GM23338 (cell line): Measurements from ENCODE around the gene TCF3. TPM values are rescaled to one million over a fixed set of nuclear protein-coding genes. Genes with fewer than 3 reads are reported as not detected.

Experiments used
- ATAC-seq: fragments of 200-7000 bp; cut with Tn5 transposase; 3 replicates; pipeline ENCODE4 v1.9.1; 2020
- DNase-seq: peaks from one replicate; pipeline ENCODE4 v3.0.0-alpha.2; 2015; ENCODE audit warnings: low spot score
- H2AFZ ChIP-seq: fragments of 200-600 bp; sonication (generic); 2 replicates; pipeline ENCODE4 v1.8.0; 2016; ENCODE audit warnings: antibody characterized with exemption, mild to moderate bottlenecking, moderate library complexity
- H3F3A ChIP-seq: fragments of 200-600 bp; sonication (generic); replicated peaks from 2 replicates; pipeline ENCODE4 v1.8.0; 2017; ENCODE audit warnings: antibody characterized with exemption, mixed run types, low read depth
- H3K27ac ChIP-seq: fragments of 200-600 bp; sonication (generic); 2 replicates; pipeline ENCODE4 v1.6.1; 2016; ENCODE audit warnings: low read depth
- H3K27me3 ChIP-seq: fragments of 200-600 bp; sonication (generic); 2 replicates; pipeline ENCODE4 v1.8.0; 2016; ENCODE audit warnings: mild to moderate bottlenecking, mixed run types, moderate library complexity; ENCODE audit not compliant: insufficient read depth
- H3K36me3 ChIP-seq: fragments of 200-600 bp; sonication (generic); 2 replicates; pipeline ENCODE4 v1.8.0; 2016; ENCODE audit warnings: mild to moderate bottlenecking; ENCODE audit not compliant: insufficient read depth
- H3K4me1 ChIP-seq: fragments of 200-600 bp; sonication (generic); 2 replicates; pipeline ENCODE4 v1.8.0; 2016; ENCODE audit warnings: mild to moderate bottlenecking, moderate library complexity; ENCODE audit not compliant: insufficient read depth
- H3K4me2 ChIP-seq: fragments of 200-600 bp; sonication (generic); 2 replicates; pipeline ENCODE4 v1.7.1; 2017; ENCODE audit warnings: mixed run types
- H3K4me3 ChIP-seq: fragments of 200-600 bp; sonication (generic); 2 replicates; pipeline ENCODE4 v1.6.1; 2016; ENCODE audit warnings: mixed run types
- H3K79me2 ChIP-seq: fragments of 200-600 bp; sonication (generic); replicated peaks from 2 replicates; pipeline ENCODE4 v1.8.0; 2017; ENCODE audit warnings: mild to moderate bottlenecking; ENCODE audit not compliant: insufficient read depth
- H3K9me2 ChIP-seq: fragments of 200-600 bp; sonication (generic); 2 replicates; pipeline ENCODE4 v1.8.0; 2017; ENCODE audit not compliant: insufficient read depth
- H4K20me1 ChIP-seq: fragments of 200-600 bp; sonication (generic); replicated peaks from 2 replicates; pipeline ENCODE4 v1.8.0; 2017; ENCODE audit warnings: mild to moderate bottlenecking; ENCODE audit not compliant: insufficient read depth
- H3K27ac Mint-ChIP-seq: 2 replicates; pipeline ENCODE4 v1.8.0; 2020; ENCODE audit warnings: inconsistent platforms, mild to moderate bottlenecking, moderate library complexity, mixed read lengths
- H3K27me3 Mint-ChIP-seq: 3 replicates; pipeline ENCODE4 v1.8.0; 2022; ENCODE audit warnings: low read depth, mild to moderate bottlenecking, moderate library complexity, mixed read lengths, inconsistent platforms; ENCODE audit not compliant: insufficient read depth, poor library complexity
- H3K36me3 Mint-ChIP-seq: 3 replicates; pipeline ENCODE4 v1.8.0; 2021; ENCODE audit warnings: low read depth, mild to moderate bottlenecking, inconsistent platforms, moderate library complexity, mixed read lengths
- H3K4me1 Mint-ChIP-seq: 3 replicates; pipeline ENCODE4 v1.8.0; 2020; ENCODE audit warnings: mild to moderate bottlenecking, inconsistent platforms, mixed read lengths
- H3K4me3 Mint-ChIP-seq: 3 replicates; pipeline ENCODE4 v1.8.0; 2021; ENCODE audit warnings: moderate library complexity, mild to moderate bottlenecking, inconsistent platforms, mixed read lengths
- H3K9me3 Mint-ChIP-seq: 3 replicates; pipeline ENCODE4 v1.8.0; 2020; ENCODE audit warnings: moderate library complexity, mild to moderate bottlenecking, inconsistent platforms, mixed read lengths
- CREB1 ChIP-seq: fragments of 250-450 bp; sonication (Bioruptor Pico); IDR thresholded peaks from 2 replicates; pipeline ENCODE4 v1.5.0; 2020; ENCODE audit warnings: low read depth, mild to moderate bottlenecking, moderate library complexity
- EZH2 ChIP-seq: fragments of 200-600 bp; sonication (generic); IDR thresholded peaks from one replicate; pipeline ENCODE4 v1.8.0; 2017; ENCODE audit warnings: antibody characterized with exemption, mild to moderate bottlenecking, low read depth; ENCODE audit not compliant: unreplicated experiment
- EZH2phosphoT487 ChIP-seq: fragments of 200-600 bp; sonication (generic); IDR thresholded peaks from one replicate; pipeline ENCODE4 v1.8.1; 2018; ENCODE audit warnings: antibody characterized with exemption; ENCODE audit not compliant: unreplicated experiment
- JUNB ChIP-seq: IDR thresholded peaks from one replicate; pipeline ENCODE4 v1.6.1; 2016; ENCODE audit warnings: antibody characterized with exemption; ENCODE audit not compliant: unreplicated experiment
- NANOG ChIP-seq: IDR thresholded peaks from 2 replicates; pipeline ENCODE4 v1.6.1; 2016; ENCODE audit warnings: antibody characterized with exemption, borderline replicate concordance
- POLR2AphosphoS5 ChIP-seq: IDR thresholded peaks from 2 replicates; pipeline ENCODE4 v1.6.1; 2016; ENCODE audit warnings: antibody characterized with exemption, low read depth
- REST ChIP-seq: IDR thresholded peaks from one replicate; pipeline ENCODE4 v1.6.1; 2018; ENCODE audit warnings: antibody characterized with exemption; ENCODE audit not compliant: unreplicated experiment
- STAT1 ChIP-seq: IDR thresholded peaks from one replicate; pipeline ENCODE4 v1.6.1; 2016; ENCODE audit warnings: antibody characterized with exemption; ENCODE audit not compliant: unreplicated experiment
- ZNF114 ChIP-seq: fragments of 250-450 bp; sonication (Bioruptor Pico); IDR thresholded peaks from 2 replicates; pipeline ENCODE4 v1.5.0; 2020; ENCODE audit warnings: mild to moderate bottlenecking, moderate library complexity
- ZNF331 ChIP-seq: fragments of 250-450 bp; sonication (Bioruptor Pico); IDR thresholded peaks from 2 replicates; pipeline ENCODE4 v1.5.0; 2020; ENCODE audit warnings: low read depth, mild to moderate bottlenecking, moderate library complexity
- polyA plus RNA-seq: library from polyadenylated mRNA; unstranded; fragments of >200 nt; fragmentation: Nextera tagmentation; extraction: Ambion mirVana; gene quantifications from 2 replicates; pipeline ENCODE4 v1.2.1, GENCODE V29; 2016
- total RNA-seq: library from RNA; depleted of rRNA; stranded (reverse); fragments of >200 nt; shearing (Covaris generic); gene quantifications from 2 replicates; pipeline ENCODE4 v1.2.3, GENCODE V29; 2014
- TF ChIP-seq, protein P1 (sequence below): fragments of 250-450 bp; sonication (Bioruptor Pico); IDR thresholded peaks from 2 replicates; pipeline ENCODE4 v1.5.0; 2020; ENCODE audit warnings: mild to moderate bottlenecking, moderate library complexity
- TF ChIP-seq, protein P2 (sequence below): IDR thresholded peaks from 2 replicates; pipeline ENCODE4 v1.6.1; 2016; ENCODE audit warnings: antibody characterized with exemption
- TF ChIP-seq, protein P3 (sequence below), 2 experiments: fragments of 200-600 bp in 1 of 2; sonication (generic) in 1 of 2; conservative IDR thresholded peaks; 2 replicates each; pipeline versions ENCODE4 v1.5.1 to v1.6.1; 2016 to 2017; ENCODE audit warnings: antibody characterized with exemption in 2 of 2, low read depth in 2 of 2, mild to moderate bottlenecking in 2 of 2, moderate library complexity in 1 of 2

Gene TCF3
- total and polyA plus RNA-seq, 2 experiments from 2014 or later = 166 to 383 TPM

GRCh38 chr19:1631557-1632100 is 20.8 kb downstream of the TCF3 start:
- TF ChIP-seq CREB1 (CRISPR knock-in tag) = no peak
- TF ChIP-seq, protein P1, sequence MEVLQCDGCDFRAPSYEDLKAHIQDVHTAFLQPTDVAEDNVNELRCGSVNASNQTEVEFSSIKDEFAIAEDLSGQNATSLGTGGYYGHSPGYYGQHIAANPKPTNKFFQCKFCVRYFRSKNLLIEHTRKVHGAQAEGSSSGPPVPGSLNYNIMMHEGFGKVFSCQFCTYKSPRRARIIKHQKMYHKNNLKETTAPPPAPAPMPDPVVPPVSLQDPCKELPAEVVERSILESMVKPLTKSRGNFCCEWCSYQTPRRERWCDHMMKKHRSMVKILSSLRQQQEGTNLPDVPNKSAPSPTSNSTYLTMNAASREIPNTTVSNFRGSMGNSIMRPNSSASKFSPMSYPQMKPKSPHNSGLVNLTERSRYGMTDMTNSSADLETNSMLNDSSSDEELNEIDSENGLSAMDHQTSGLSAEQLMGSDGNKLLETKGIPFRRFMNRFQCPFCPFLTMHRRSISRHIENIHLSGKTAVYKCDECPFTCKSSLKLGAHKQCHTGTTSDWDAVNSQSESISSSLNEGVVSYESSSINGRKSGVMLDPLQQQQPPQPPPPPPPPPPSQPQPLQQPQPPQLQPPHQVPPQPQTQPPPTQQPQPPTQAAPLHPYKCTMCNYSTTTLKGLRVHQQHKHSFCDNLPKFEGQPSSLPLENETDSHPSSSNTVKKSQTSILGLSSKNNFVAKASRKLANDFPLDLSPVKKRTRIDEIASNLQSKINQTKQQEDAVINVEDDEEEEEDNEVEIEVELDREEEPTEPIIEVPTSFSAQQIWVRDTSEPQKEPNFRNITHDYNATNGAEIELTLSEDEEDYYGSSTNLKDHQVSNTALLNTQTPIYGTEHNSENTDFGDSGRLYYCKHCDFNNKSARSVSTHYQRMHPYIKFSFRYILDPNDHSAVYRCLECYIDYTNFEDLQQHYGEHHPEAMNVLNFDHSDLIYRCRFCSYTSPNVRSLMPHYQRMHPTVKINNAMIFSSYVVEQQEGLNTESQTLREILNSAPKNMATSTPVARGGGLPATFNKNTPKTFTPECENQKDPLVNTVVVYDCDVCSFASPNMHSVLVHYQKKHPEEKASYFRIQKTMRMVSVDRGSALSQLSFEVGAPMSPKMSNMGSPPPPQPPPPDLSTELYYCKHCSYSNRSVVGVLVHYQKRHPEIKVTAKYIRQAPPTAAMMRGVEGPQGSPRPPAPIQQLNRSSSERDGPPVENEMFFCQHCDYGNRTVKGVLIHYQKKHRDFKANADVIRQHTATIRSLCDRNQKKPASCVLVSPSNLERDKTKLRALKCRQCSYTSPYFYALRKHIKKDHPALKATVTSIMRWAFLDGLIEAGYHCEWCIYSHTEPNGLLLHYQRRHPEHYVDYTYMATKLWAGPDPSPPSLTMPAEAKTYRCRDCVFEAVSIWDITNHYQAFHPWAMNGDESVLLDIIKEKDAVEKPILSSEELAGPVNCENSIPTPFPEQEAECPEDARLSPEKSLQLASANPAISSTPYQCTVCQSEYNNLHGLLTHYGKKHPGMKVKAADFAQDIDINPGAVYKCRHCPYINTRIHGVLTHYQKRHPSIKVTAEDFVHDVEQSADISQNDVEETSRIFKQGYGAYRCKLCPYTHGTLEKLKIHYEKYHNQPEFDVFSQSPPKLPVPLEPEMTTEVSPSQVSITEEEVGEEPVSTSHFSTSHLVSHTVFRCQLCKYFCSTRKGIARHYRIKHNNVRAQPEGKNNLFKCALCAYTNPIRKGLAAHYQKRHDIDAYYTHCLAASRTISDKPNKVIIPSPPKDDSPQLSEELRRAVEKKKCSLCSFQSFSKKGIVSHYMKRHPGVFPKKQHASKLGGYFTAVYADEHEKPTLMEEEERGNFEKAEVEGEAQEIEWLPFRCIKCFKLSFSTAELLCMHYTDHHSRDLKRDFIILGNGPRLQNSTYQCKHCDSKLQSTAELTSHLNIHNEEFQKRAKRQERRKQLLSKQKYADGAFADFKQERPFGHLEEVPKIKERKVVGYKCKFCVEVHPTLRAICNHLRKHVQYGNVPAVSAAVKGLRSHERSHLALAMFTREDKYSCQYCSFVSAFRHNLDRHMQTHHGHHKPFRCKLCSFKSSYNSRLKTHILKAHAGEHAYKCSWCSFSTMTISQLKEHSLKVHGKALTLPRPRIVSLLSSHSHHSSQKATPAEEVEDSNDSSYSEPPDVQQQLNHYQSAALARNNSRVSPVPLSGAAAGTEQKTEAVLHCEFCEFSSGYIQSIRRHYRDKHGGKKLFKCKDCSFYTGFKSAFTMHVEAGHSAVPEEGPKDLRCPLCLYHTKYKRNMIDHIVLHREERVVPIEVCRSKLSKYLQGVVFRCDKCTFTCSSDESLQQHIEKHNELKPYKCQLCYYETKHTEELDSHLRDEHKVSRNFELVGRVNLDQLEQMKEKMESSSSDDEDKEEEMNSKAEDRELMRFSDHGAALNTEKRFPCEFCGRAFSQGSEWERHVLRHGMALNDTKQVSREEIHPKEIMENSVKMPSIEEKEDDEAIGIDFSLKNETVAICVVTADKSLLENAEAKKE (CRISPR knock-in tag) = no peak
- no peak for TF ChIP-seq EZH2phosphoT487
- TF ChIP-seq, protein P2, sequence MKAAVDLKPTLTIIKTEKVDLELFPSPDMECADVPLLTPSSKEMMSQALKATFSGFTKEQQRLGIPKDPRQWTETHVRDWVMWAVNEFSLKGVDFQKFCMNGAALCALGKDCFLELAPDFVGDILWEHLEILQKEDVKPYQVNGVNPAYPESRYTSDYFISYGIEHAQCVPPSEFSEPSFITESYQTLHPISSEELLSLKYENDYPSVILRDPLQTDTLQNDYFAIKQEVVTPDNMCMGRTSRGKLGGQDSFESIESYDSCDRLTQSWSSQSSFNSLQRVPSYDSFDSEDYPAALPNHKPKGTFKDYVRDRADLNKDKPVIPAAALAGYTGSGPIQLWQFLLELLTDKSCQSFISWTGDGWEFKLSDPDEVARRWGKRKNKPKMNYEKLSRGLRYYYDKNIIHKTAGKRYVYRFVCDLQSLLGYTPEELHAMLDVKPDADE = no peak
- TF ChIP-seq POLR2AphosphoS5 = no peak
- no peak for TF ChIP-seq JUNB
- TF ChIP-seq, protein P3, sequence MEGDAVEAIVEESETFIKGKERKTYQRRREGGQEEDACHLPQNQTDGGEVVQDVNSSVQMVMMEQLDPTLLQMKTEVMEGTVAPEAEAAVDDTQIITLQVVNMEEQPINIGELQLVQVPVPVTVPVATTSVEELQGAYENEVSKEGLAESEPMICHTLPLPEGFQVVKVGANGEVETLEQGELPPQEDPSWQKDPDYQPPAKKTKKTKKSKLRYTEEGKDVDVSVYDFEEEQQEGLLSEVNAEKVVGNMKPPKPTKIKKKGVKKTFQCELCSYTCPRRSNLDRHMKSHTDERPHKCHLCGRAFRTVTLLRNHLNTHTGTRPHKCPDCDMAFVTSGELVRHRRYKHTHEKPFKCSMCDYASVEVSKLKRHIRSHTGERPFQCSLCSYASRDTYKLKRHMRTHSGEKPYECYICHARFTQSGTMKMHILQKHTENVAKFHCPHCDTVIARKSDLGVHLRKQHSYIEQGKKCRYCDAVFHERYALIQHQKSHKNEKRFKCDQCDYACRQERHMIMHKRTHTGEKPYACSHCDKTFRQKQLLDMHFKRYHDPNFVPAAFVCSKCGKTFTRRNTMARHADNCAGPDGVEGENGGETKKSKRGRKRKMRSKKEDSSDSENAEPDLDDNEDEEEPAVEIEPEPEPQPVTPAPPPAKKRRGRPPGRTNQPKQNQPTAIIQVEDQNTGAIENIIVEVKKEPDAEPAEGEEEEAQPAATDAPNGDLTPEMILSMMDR (conservative IDR thresholded peaks at IDR 0.05; ENCODE audit: low read depth in 2 of 2) = no peak
- TF ChIP-seq REST = no peak
- no peak for TF ChIP-seq NANOG
- no peak for TF ChIP-seq STAT1
- no peak for TF ChIP-seq ZNF331 (CRISPR knock-in tag)
- no peak for TF ChIP-seq EZH2
- no peak for TF ChIP-seq ZNF114
- Histone ChIP-seq H3K4me3 (no peak overlapping the region), H3K4me1 (no peaks in the 10 kb centered on the region), H3K27me3 (no peaks in the 10 kb centered on the region), H3K9me2 (no peaks in the 10 kb centered on the region), H3K27ac (no peak overlapping the region), H2AFZ (no peak overlapping the region), H3K4me2 (no peak overlapping the region), H3K79me2 (peaks cover 28% of the 10 kb centered on the region), H4K20me1 (peaks cover 43% of the 10 kb centered on the region), H3F3A (0 out of 2 replicates have a peak, but pooled peaks cover 3% of the 10 kb centered on the region), H3K36me3 (0 out of 2 replicates have a peak, but pooled peaks cover 6% of the 10 kb centered on the region)
- no peak overlapping the region for H3K4me3 Mint-ChIP-seq
- peaks cover 40% of the 10 kb centered on the region for H3K36me3 Mint-ChIP-seq
- DNase-seq (no peak), ATAC-seq (no peak)
- no peak overlapping the region for H3K27ac Mint-ChIP-seq
- H3K4me1 Mint-ChIP-seq = no peaks in the 10 kb centered on the region
- peaks cover 8% of the 10 kb centered on the region for H3K9me3 Mint-ChIP-seq
- peaks cover 5% of the 10 kb centered on the region for H3K27me3 Mint-ChIP-seq
